HUES64 (cell line): ENCODE results near the gene ZNF831.

ENCODE experiments used
- H3K27ac ChIP-seq: 2 replicates; pipeline ENCODE4 v1.7.0; 2013; ENCODE audit warnings: low read depth, low read length, inconsistent platforms
- H3K27me3 ChIP-seq: 2 replicates; pipeline ENCODE4 v1.6.1; 2013; ENCODE audit warnings: mild to moderate bottlenecking, low read length; ENCODE audit not compliant: insufficient read depth
- H3K36me3 ChIP-seq: 2 replicates; pipeline ENCODE4 v1.6.1; 2013; ENCODE audit warnings: mild to moderate bottlenecking, low read length; ENCODE audit not compliant: insufficient read depth
- H3K4me1 ChIP-seq: 2 replicates; pipeline ENCODE4 v1.6.1; 2013; ENCODE audit warnings: mild to moderate bottlenecking, low read length, moderate library complexity; ENCODE audit not compliant: insufficient read depth
- H3K4me3 ChIP-seq: 2 replicates; pipeline ENCODE4 v1.5.1; 2013; ENCODE audit warnings: mild to moderate bottlenecking, low read length, moderate library complexity
- H3K9ac ChIP-seq: 2 replicates; pipeline ENCODE4 v1.6.1; 2013; ENCODE audit warnings: mild to moderate bottlenecking, low read depth, low read length
- H3K9me3 ChIP-seq: 2 replicates; pipeline ENCODE4 v1.6.1; 2013; ENCODE audit warnings: low read depth, low read length; ENCODE audit not compliant: insufficient read depth
- WGBS: fragments of 150-250, 120-280 bp; methylation state at CpG from one replicate; pipeline ENCODE4 v1.1.7; 2013; ENCODE audit warnings: missing lambda C conversion rate; 5-methylcytosine and 5-hydroxymethylcytosine counted together

The ZNF831 gene

DNA sequence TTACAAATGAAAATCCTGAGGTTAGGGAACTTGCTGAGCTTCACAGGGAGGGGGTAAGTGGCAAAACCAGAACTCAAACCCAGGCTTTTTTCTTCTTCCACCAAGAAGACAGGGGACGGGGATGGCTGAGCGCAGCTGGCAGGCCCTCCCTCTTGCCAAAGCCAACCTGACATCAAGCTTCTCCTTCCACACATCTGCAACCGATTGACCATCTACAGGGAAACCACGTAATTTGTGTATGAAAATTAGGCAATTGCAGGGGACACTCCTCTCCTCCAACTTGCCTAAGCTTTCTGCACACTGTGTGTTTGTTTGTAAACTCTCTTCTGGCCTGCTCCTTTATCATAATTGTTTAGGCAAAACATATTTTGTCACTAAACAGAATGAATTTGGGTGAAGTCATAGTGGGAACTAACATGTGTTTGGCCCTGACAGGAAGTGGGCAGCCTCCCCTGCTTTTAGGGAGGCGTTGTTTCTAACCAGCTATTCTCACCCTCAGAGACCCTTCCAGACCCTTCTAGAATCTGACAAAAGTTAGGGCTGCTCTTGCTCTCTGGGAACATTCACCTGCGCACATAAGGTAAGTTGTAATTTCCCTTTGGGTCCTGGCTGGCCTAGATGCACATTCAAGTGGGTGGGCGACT, 18.9 kb downstream of the ZNF831 start:
- 92% methylated on average over 7 of the region's 7 CpGs for WGBS
- Histone ChIP-seq H3K4me3 (no peak overlapping the region), H3K4me1 (no peaks in the 10 kb centered on the region; the same call in 1 of the 2 replicates), H3K9me3 (no peaks in the 10 kb centered on the region), H3K36me3 (no peaks in the 10 kb centered on the region), H3K27ac (no peak overlapping the region), H3K27me3 (no peaks in the 10 kb centered on the region), H3K9ac (no peak overlapping the region)

DNA sequence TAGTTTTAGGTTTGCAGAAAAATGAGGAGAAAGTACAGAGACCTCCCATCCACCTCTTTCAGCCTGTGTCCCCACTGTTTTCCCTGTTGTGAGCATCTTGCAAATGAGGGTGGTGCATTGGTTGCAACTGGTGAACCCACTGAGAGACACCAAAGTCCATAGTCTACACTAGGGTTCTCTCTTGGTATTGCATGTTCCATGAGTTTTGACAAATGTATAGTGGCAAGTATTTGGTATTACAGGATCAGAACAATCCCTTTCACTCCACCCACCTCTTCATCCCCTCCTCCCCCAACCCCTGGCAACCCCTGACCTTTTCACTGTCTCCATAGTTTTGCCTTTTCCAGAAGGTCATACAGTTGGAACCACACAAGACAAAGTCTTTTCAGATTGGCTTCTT, 20.1 kb downstream of the ZNF831 start:
- H3K4me3 ChIP-seq: no peak overlapping the region
- H3K36me3 ChIP-seq: no peaks in the 10 kb centered on the region
- no peak overlapping the region for H3K9ac ChIP-seq
- H3K4me1 ChIP-seq: no peaks in the 10 kb centered on the region; the same call in 1 of the 2 replicates
- no peak overlapping the region for H3K27ac ChIP-seq
- no peaks in the 10 kb centered on the region for H3K9me3 ChIP-seq
- H3K27me3 ChIP-seq: no peaks in the 10 kb centered on the region

DNA sequence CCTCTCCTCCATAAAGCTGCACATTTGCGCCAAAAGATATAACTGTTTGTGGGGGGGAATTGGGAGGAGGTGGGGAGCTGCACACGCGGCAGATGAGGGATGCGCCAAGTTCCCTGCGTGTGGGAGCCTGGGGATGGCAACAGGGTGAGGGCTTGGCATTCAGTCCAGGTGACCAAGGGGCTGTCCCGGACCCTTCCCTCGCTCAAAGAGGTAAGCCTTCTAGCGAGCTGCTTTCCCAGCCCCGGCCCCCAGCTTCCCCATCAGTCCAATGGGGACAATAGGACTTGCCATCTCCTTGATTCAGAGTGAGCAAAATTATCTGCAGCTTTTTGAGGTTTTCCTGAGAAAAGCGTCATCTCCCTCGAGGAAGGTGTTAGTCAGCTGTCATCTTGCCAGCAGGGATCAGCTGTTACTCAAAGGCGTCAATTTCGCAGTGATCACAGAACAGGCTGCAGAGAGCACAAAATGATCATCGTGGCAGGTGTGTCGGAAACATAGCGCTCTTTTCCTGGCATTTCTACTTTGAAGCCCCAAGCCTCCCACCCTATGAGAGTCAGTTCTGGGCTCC, 21.3 kb downstream of the ZNF831 start:
- H3K36me3 ChIP-seq: no peaks in the 10 kb centered on the region
- H3K9ac ChIP-seq: no peak overlapping the region
- no peak overlapping the region for H3K27ac ChIP-seq
- H3K4me1 ChIP-seq: no peaks in the 10 kb centered on the region; the same call in 1 of the 2 replicates
- WGBS: 89% methylated on average over 16 of the region's 16 CpGs
- H3K9me3 ChIP-seq: no peaks in the 10 kb centered on the region
- H3K27me3 ChIP-seq: no peaks in the 10 kb centered on the region
- no peak overlapping the region for H3K4me3 ChIP-seq

DNA sequence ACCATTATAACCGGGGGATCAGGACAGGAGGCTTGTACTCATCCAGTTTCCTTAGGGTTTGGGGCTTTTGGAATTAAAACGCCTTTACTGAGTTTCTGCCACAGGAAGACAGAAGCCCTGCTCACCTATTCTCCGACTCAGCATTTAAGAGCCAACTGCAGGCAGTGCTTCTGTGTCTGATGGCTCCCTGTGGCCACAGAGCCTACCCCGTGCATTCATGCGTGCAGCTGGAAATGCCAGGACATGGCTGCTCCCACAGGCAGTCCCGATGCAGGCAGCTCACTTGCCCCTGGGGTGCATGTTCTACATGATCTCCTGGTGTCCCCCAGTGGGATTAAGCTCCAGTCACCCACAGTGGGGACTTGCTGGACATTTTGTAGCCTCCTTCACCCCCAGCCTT, 22.2 kb downstream of the ZNF831 start:
- Histone ChIP-seq H3K9ac (no peak overlapping the region), H3K4me3 (no peak overlapping the region), H3K27me3 (no peaks in the 10 kb centered on the region), H3K36me3 (no peaks in the 10 kb centered on the region), H3K9me3 (no peaks in the 10 kb centered on the region), H3K27ac (no peak overlapping the region), H3K4me1 (no peaks in the 10 kb centered on the region; the same call in 1 of the 2 replicates)
- 87% methylated on average over 6 of the region's 6 CpGs for WGBS

DNA sequence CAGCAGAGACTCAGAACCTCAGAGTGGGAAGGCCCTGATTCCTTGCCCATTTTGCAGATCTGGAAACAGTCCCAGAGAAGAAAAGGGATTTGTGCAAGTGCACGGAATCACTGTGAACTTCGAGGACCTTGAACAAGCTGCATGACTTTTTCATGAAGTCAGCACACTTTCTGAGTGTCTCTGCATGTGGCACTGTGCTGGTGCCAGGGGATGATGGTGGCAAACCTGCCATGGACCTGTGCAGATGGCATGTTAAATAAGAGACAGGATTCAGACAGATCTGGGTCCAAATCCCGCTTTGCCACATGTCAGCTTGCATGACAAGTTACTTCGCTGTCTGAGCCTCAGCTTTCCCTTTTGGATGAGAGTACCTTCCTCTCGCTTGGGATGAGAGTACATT, 26.8 kb downstream of the ZNF831 start:
- no peak overlapping the region for H3K9ac ChIP-seq
- no peaks in the 10 kb centered on the region; the same call in 1 of the 2 replicates for H3K4me1 ChIP-seq
- 88% methylated on average over 5 of the region's 5 CpGs for WGBS
- H3K27ac ChIP-seq: no peak overlapping the region
- no peak overlapping the region for H3K4me3 ChIP-seq
- no peaks in the 10 kb centered on the region for H3K27me3 ChIP-seq
- no peaks in the 10 kb centered on the region for H3K9me3 ChIP-seq
- no peaks in the 10 kb centered on the region for H3K36me3 ChIP-seq

DNA sequence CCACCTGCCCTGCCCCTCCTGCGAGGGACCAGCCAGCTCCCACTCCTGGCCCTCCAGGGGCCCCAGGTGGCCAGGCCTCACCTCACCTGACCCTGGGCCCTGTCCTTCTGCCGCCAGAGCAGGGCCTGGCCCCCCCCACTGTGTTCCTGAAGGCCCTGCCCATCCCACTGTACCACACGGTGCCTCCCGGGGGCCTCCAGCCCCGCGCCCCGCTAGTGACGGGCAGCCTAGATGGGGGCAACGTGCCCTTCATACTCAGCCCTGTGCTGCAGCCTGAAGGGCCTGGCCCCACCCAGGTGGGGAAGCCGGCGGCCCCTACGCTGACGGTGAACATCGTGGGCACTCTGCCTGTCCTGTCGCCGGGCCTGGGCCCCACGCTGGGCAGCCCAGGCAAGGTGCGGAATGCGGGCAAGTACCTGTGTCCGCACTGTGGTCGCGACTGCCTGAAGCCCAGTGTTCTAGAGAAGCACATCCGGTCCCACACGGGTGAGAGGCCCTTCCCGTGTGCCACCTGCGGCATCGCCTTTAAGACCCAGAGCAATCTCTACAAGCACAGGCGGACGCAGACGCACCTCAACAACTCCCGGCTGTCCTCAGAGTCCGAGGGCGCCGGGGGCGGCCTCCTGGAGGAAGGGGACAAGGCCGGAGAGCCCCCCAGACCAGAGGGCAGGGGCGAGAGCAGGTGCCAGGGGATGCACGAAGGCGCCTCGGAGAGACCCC, 27.6 kb downstream of the ZNF831 start:
- H3K4me1 ChIP-seq: no peaks in the 10 kb centered on the region
- no peak overlapping the region for H3K9ac ChIP-seq
- H3K27me3 ChIP-seq: no peaks in the 10 kb centered on the region
- no peaks in the 10 kb centered on the region for H3K9me3 ChIP-seq
- H3K4me3 ChIP-seq: no peak overlapping the region
- 94% methylated on average over 40 of the region's 40 CpGs for WGBS
- no peaks in the 10 kb centered on the region for H3K36me3 ChIP-seq
- no peak overlapping the region for H3K27ac ChIP-seq

DNA sequence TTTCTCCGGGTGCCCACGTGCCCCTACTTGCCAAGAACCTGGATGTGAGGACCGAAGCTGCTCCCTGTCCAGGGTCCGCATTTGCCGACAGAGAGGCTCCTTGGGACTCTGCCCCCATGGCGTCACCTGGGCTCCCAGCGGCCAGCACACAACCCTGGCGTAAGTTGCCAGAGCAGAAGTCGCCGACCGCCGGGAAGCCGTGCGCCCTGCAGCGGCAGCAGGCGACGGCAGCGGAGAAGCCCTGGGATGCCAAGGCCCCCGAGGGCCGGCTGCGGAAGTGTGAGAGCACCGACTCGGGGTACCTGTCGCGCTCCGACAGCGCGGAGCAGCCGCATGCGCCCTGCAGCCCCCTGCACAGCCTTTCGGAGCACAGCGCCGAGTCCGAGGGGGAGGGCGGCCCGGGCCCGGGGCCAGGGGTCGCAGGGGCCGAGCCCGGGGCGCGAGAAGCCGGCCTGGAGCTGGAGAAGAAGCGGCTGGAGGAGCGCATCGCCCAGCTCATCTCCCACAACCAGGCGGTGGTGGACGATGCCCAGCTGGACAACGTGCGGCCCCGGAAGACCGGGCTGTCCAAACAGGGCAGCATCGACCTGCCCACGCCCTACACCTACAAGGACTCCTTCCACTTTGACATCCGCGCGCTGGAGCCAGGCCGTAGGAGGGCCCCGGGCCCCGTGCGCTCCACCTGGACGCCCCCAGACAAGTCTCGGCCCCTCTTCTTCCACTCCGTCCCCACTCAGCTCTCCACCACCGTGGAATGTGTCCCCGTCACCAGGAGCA, 28.3 kb downstream of the ZNF831 start:
- Histone ChIP-seq H3K4me3 (no peak overlapping the region), H3K4me1 (no peaks in the 10 kb centered on the region), H3K9me3 (no peaks in the 10 kb centered on the region), H3K9ac (no peak overlapping the region), H3K27me3 (no peaks in the 10 kb centered on the region), H3K36me3 (no peaks in the 10 kb centered on the region), H3K27ac (no peak overlapping the region)
- 95% methylated on average over 66 of the region's 66 CpGs for WGBS

DNA sequence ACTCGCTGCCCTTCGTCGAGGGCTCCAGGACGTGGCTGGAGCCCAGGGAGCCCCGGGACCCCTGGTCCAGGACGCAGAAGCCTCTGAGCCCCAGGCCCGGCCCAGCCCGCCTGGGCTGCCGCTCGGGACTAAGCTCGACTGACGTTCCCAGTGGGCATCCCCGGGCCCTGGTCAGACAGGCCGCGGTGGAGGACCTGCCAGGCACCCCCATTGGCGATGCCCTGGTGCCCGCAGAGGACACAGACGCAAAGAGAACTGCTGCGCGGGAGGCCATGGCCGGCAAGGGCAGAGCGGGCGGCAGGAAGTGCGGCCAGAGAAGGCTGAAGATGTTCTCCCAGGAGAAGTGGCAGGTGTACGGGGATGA, 28.9 kb downstream of the ZNF831 start:
- H3K27me3 ChIP-seq: no peaks in the 10 kb centered on the region
- WGBS: 96% methylated on average over 25 of the region's 25 CpGs

DNA sequence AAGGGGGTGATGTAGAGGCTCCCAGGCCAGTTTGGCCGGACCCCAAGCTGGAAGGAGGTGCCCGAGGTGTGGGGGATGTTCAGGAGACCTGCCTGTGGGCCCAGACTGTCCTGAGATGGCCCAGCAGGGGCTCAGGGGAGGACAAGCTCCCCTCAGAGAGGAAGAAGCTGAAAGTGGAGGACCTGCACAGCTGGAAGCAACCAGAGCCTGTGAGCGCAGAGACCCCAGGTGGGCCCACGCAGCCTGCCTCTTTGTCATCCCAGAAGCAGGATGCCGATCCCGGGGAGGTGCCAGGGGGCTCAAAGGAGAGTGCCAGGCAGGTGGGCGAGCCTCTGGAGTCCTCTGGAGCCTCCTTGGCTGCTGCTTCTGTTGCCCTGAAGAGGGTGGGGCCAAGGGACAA, 29.7 kb downstream of the ZNF831 start:
- no peaks in the 10 kb centered on the region for H3K9me3 ChIP-seq
- no peaks in the 10 kb centered on the region for H3K27me3 ChIP-seq
- no peaks in the 10 kb centered on the region for H3K36me3 ChIP-seq
- no peak overlapping the region for H3K9ac ChIP-seq
- H3K27ac ChIP-seq: no peak overlapping the region
- 89% methylated on average over 7 of the region's 7 CpGs for WGBS
- no peaks in the 10 kb centered on the region for H3K4me1 ChIP-seq
- no peak overlapping the region for H3K4me3 ChIP-seq

More for the DNA sequence above, 28.9 kb downstream of the ZNF831 start:
- Histone ChIP-seq H3K4me1 (no peaks in the 10 kb centered on the region), H3K9me3 (no peaks in the 10 kb centered on the region), H3K9ac (no peak overlapping the region), H3K27ac (no peak overlapping the region), H3K4me3 (no peak overlapping the region), H3K36me3 (no peaks in the 10 kb centered on the region)

DNA sequence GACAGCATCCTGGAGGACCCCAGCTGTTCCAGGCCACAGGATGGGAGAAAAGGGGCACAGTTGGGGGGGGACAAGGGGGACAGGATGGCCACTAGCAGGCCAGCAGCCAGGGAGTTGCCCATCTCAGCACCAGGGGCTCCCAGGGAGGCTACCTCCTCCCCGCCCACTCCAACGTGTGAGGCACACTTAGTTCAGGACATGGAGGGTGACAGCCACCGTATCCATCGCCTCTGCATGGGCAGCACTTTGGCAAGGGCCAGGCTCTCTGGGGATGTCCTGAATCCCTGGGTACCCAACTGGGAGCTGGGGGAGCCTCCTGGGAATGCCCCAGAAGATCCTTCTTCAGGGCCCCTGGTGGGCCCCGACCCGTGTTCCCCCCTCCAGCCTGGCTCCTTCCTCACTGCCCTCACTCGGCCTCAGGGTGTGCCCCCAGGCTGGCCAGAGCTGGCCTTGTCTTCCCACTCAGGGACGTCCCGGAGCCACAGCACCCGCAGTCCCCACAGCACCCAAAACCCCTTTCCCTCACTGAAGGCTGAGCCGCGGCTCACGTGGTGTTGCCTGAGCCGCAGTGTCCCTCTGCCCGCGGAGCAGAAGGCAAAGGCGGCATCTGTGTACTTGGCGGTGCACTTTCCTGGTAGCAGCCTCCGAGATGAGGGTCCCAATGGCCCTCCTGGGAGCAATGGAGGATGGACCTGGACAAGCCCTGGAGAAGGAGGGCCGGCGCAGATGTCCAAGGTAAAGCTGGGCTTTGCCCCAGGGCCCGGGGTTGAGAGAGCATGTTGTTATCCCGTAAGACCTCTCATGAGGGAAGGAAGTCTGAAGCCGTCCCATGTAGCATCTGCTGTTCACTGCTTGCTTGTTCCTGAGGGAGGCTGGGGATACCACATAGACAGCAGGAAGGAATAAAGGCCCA, 30.7 kb downstream of the ZNF831 start:
- Histone ChIP-seq H3K27ac (no peak overlapping the region), H3K4me3 (no peak overlapping the region), H3K9me3 (no peaks in the 10 kb centered on the region), H3K9ac (no peak overlapping the region), H3K36me3 (no peaks in the 10 kb centered on the region), H3K4me1 (no peaks in the 10 kb centered on the region), H3K27me3 (no peaks in the 10 kb centered on the region)
- WGBS: 96% methylated on average over 24 of the region's 24 CpGs
